Measurements from ENCODE around the gene GFRA3.

GRCh38 chr5:138213161-138214029 lies 61.0 kb downstream of the GFRA3 start, which contains the start of gene CDC23:
- TF ChIP-seq ZMAT4 (CRISPR knock-in tag; IDR thresholded peaks at IDR 0.05) = no peak
- TF ChIP-seq USF1 (CRISPR knock-in tag; IDR thresholded peaks at IDR 0.05) = no peak
- TF ChIP-seq ATF3 (CRISPR knock-in tag; conservative IDR thresholded peaks at IDR 0.05) = no peak
- peak; percentile 82; the same call in 1 of the 2 replicates for TF ChIP-seq E2F4 (CRISPR knock-in tag; IDR thresholded peaks at IDR 0.05; ENCODE audit: borderline replicate concordance, low read depth)
- peak; percentile 95 for TF ChIP-seq E2F5 (CRISPR knock-in tag; IDR thresholded peaks at IDR 0.05)
- TF ChIP-seq CTCF (IDR thresholded peaks at IDR 0.05) = no peak
- peak; percentile 63; the same call in 1 of the 2 replicates for TF ChIP-seq ETV6 (CRISPR knock-in tag; IDR thresholded peaks at IDR 0.05)
- TF ChIP-seq SMAD3 (CRISPR knock-in tag; IDR thresholded peaks at IDR 0.05; ENCODE audit: borderline replicate concordance) = no peak
- TF ChIP-seq ZNF317 (CRISPR knock-in tag; IDR thresholded peaks at IDR 0.05; ENCODE audit: borderline replicate concordance, low read depth) = no peak

All from WTC11 (cell line).